Activated naive CD4-positive, alpha-beta T cell treated with anti-CD3 and anti-CD28 coated beads for 36 hours (primary cell): ENCODE results near the gene HIF3A. TPM values are rescaled to one million over a fixed set of nuclear protein-coding genes. Genes with fewer than 3 reads are reported as not detected.
"Not testable (repeated sequence)": the region's sequence is repeated elsewhere in the genome, so short reads cannot be mapped to it uniquely, and the experiment has no call there.

Source experiments
- CTCF ChIA-PET: fragments of 350-600 bp; sonication (Branson Sonifier 250); formaldehyde crosslinking; loops from one replicate; lab custom pipeline; 2021; ENCODE audit warnings: antibody characterized with exemption; lab: Charles Lee
- DNase-seq: peaks from one replicate; pipeline ENCODE4 v3.0.0-alpha.2; 2020
- H3K27ac Mint-ChIP-seq: one replicate; pipeline ENCODE4 v1.8.0; 2021; ENCODE audit warnings: mild to moderate bottlenecking, mixed read lengths
- H3K27me3 Mint-ChIP-seq: one replicate; pipeline ENCODE4 v1.8.0; 2021; ENCODE audit warnings: low read depth, mixed read lengths
- H3K36me3 Mint-ChIP-seq: one replicate; pipeline ENCODE4 v1.8.0; 2021; ENCODE audit warnings: low read depth, mixed read lengths
- H3K4me1 Mint-ChIP-seq: one replicate; pipeline ENCODE4 v1.8.0; 2021; ENCODE audit warnings: low read depth, mixed read lengths
- H3K4me3 Mint-ChIP-seq: one replicate; pipeline ENCODE4 v1.8.0; 2021; ENCODE audit warnings: mild to moderate bottlenecking, moderate library complexity, mixed read lengths
- H3K9me3 Mint-ChIP-seq: one replicate; pipeline ENCODE4 v1.8.0; 2021; ENCODE audit warnings: mixed read lengths
- intact Hi-C: fragments of 100-400 bp; cut with micrococcal nuclease; formaldehyde crosslinking; loops from one replicate; pipeline ENCODE4 v1.15.1; 2023
- total RNA-seq, 2 experiments: library from RNA; stranded (reverse); gene quantifications; one replicate each; pipeline ENCODE4 v1.2.3, GENCODE V29; 2021

The HIF3A gene
- total RNA-seq, 2 experiments from 2014 or later, result not detected

- no peaks in the 10 kb centered on the region for H3K27me3 Mint-ChIP-seq
- peaks cover 10% of the 10 kb centered on the region for H3K36me3 Mint-ChIP-seq
- no peaks in the 10 kb centered on the region for H3K9me3 Mint-ChIP-seq
- peaks cover 17% of the 10 kb centered on the region for H3K4me1 Mint-ChIP-seq
- intact Hi-C loops, result no loop called here
- DNase-seq, result no peak
- H3K27ac Mint-ChIP-seq, result no peak overlapping the region
- CTCF ChIA-PET, result no interaction called here
- no peak overlapping the region for H3K4me3 Mint-ChIP-seq
Measured at GRCh38 chr19:46372901-46373490, 76.2 kb downstream of the HIF3A start.

- Mint-ChIP-seq H3K27me3 (no peaks in the 10 kb centered on the region), H3K27ac (no peak overlapping the region), H3K9me3 (no peaks in the 10 kb centered on the region), H3K4me3 (no peak overlapping the region), H3K4me1 (peaks cover 17% of the 10 kb centered on the region), H3K36me3 (peaks cover 11% of the 10 kb centered on the region)
- intact Hi-C loops, result no loop called here
- CTCF ChIA-PET, result interaction anchor here (0.6 kb wide), 1 partner anchor 9 kb away, joined by 3 read pairs; no protein-coding TSS in a partner anchor
- no peak for DNase-seq
Measured at GRCh38 chr19:46373491-46374359, 76.9 kb downstream of the HIF3A start.

GRCh38 chr19:46374536-46375475 is 78.0 kb downstream of the HIF3A start:
- no peaks in the 10 kb centered on the region for H3K9me3 Mint-ChIP-seq
- no peaks in the 10 kb centered on the region for H3K27me3 Mint-ChIP-seq
- H3K27ac Mint-ChIP-seq, result no peak overlapping the region
- no peak overlapping the region for H3K4me3 Mint-ChIP-seq
- intact Hi-C loops, result no loop called here
- H3K4me1 Mint-ChIP-seq, result peaks cover 15% of the 10 kb centered on the region
- DNase-seq, result no peak
- CTCF ChIA-PET, result interaction anchor here (0.6 kb wide), 1 partner anchor 8 kb away, joined by 3 read pairs; no protein-coding TSS in a partner anchor
- peaks cover 17% of the 10 kb centered on the region for H3K36me3 Mint-ChIP-seq

GRCh38 chr19:46375476-46376067 is 78.7 kb downstream of the HIF3A start:
- DNase-seq, CTCF ChIA-PET, intact Hi-C loops, H3K27ac Mint-ChIP-seq, H3K9me3 Mint-ChIP-seq, H3K4me3 Mint-ChIP-seq, H3K27me3 Mint-ChIP-seq: not testable (repeated sequence)
- peaks cover 15% of the 10 kb centered on the region for H3K4me1 Mint-ChIP-seq
- peaks cover 21% of the 10 kb centered on the region for H3K36me3 Mint-ChIP-seq

- Mint-ChIP-seq H3K9me3 (no peaks in the 10 kb centered on the region), H3K4me1 (peaks cover 8% of the 10 kb centered on the region), H3K27ac (no peak overlapping the region), H3K27me3 (no peaks in the 10 kb centered on the region), H3K36me3 (peaks cover 28% of the 10 kb centered on the region), H3K4me3 (no peak overlapping the region)
- intact Hi-C loops, result no loop called here
- DNase-seq, result no peak
- CTCF ChIA-PET, result no interaction called here
Measured at GRCh38 chr19:46376241-46377153, 79.7 kb downstream of the HIF3A start.

GRCh38 chr19:46378268-46378667 is 81.4 kb downstream of the HIF3A start:
- no peak overlapping the region for H3K4me3 Mint-ChIP-seq
- no peak overlapping the region for H3K27ac Mint-ChIP-seq
- no peaks in the 10 kb centered on the region for H3K4me1 Mint-ChIP-seq
- CTCF ChIA-PET, result interaction anchor here (0.7 kb wide), 2 partner anchors 113 to 254 kb away, joined by 3 read pairs; no protein-coding TSS in a partner anchor
- peaks cover 40% of the 10 kb centered on the region for H3K36me3 Mint-ChIP-seq
- intact Hi-C loops, result no loop called here
- no peaks in the 10 kb centered on the region for H3K27me3 Mint-ChIP-seq
- no peak for DNase-seq
- no peaks in the 10 kb centered on the region for H3K9me3 Mint-ChIP-seq

GRCh38 chr19:46380690-46381089 is 83.8 kb downstream of the HIF3A start:
- intact Hi-C loops, result no loop called here
- Mint-ChIP-seq H3K4me3 (no peak overlapping the region), H3K27ac (no peak overlapping the region), H3K36me3 (peaks cover 45% of the 10 kb centered on the region), H3K9me3 (no peaks in the 10 kb centered on the region), H3K4me1 (no peaks in the 10 kb centered on the region), H3K27me3 (no peaks in the 10 kb centered on the region)
- CTCF ChIA-PET, result interaction anchor here (0.6 kb wide), 1 partner anchor 691 kb away, joined by 4 read pairs; no protein-coding TSS in a partner anchor
- no peak for DNase-seq

GRCh38 chr19:46381346-46381745 is 84.5 kb downstream of the HIF3A start:
- Mint-ChIP-seq H3K9me3 (no peaks in the 10 kb centered on the region), H3K4me1 (no peaks in the 10 kb centered on the region), H3K36me3 (peaks cover 43% of the 10 kb centered on the region), H3K27ac (no peak overlapping the region), H3K27me3 (no peaks in the 10 kb centered on the region), H3K4me3 (no peak overlapping the region)
- CTCF ChIA-PET, result no interaction called here
- intact Hi-C loops, result no loop called here
- DNase-seq, result no peak

- peaks cover 42% of the 10 kb centered on the region for H3K36me3 Mint-ChIP-seq
Measured at GRCh38 chr19:46381756-46382345, 85.0 kb downstream of the HIF3A start.

GRCh38 chr19:46383171-46383815 is 86.5 kb downstream of the HIF3A start:
- no peak for DNase-seq
- Mint-ChIP-seq H3K4me1 (no peaks in the 10 kb centered on the region), H3K36me3 (peaks cover 52% of the 10 kb centered on the region), H3K27ac (no peak overlapping the region), H3K27me3 (no peaks in the 10 kb centered on the region), H3K4me3 (no peak overlapping the region), H3K9me3 (no peaks in the 10 kb centered on the region)
- CTCF ChIA-PET, result interaction anchor here (0.5 to 0.6 kb wide), 2 partner anchors 9 to 37 kb away, joined by 3 read pairs; no protein-coding TSS in a partner anchor
- intact Hi-C loops, result no loop called here

More at GRCh38 chr19:46381756-46382345, 85.0 kb downstream of the HIF3A start:
- DNase-seq, result no peak
- no peaks in the 10 kb centered on the region for H3K27me3 Mint-ChIP-seq
- CTCF ChIA-PET, result no interaction called here
- no peak overlapping the region for H3K27ac Mint-ChIP-seq
- H3K4me1 Mint-ChIP-seq, result no peaks in the 10 kb centered on the region
- intact Hi-C loops, result no loop called here
- H3K4me3 Mint-ChIP-seq, result no peak overlapping the region
- H3K9me3 Mint-ChIP-seq, result no peaks in the 10 kb centered on the region
